Stimulated activated CD4-positive, alpha-beta T cell treated with anti-CD3 and anti-CD28 coated beads, Interleukin-2, amount 100 ng/mL, for 48 hours (primary cell): Measurements from ENCODE around the gene IFITM1.
"Not testable (repeated sequence)": the region's sequence is repeated elsewhere in the genome, so short reads cannot be mapped to it uniquely, and the experiment has no call there.

Experiments used
- DNase-seq, 2 donors: peaks; one replicate each; pipeline ENCODE4 v3.0.0-alpha.2; 2020

Gene IFITM1

GRCh38 chr11:294780-295179 is 19.1 kb upstream of the IFITM1 start:
- no peak for DNase-seq

GRCh38 chr11:295351-296170 is 18.3 kb upstream of the IFITM1 start:
- no peak for DNase-seq

- no peak for DNase-seq
These were observed 17.4 kb upstream of the IFITM1 start for GRCh38 chr11:296171-297050.

- DNase-seq = no peak
These were observed 16.7 kb upstream of the IFITM1 start for GRCh38 chr11:297051-297585.

- DNase-seq = no peak
These were observed 16.0 kb upstream of the IFITM1 start for GRCh38 chr11:297586-298405.

GRCh38 chr11:298406-299065 is 15.3 kb upstream of the IFITM1 start:
- DNase-seq = no peak

GRCh38 chr11:299081-299891 is 14.6 kb upstream of the IFITM1 start, which contains the start of gene IFITM5:
Gene IFITM5 (minus strand): TSS chr11:299526. CDS start chr11:299490, 36 bp downstream.
- DNase-seq = no peak

GRCh38 chr11:299951-300735 is 13.7 kb upstream of the IFITM1 start:
- DNase-seq = no peak

GRCh38 chr11:303363-303762 is 10.5 kb upstream of the IFITM1 start:
- no peak for DNase-seq

- DNase-seq = no peak
These were observed 9.8 kb upstream of the IFITM1 start for GRCh38 chr11:304061-304506.

- no peak for DNase-seq
These were observed 8.7 kb upstream of the IFITM1 start for GRCh38 chr11:304915-305843.

GRCh38 chr11:305844-306211 is 8.0 kb upstream of the IFITM1 start:
- no peak for DNase-seq

- DNase-seq = no peak
These were observed 7.0 kb upstream of the IFITM1 start for GRCh38 chr11:306645-307371.

- not testable (repeated sequence) for DNase-seq
These were observed 5.8 kb upstream of the IFITM1 start, which contains the start of gene IFITM2 for GRCh38 chr11:307766-308708. Gene IFITM2 (plus strand): TSS chr11:307816. CDS start chr11:308193, 377 bp downstream.

GRCh38 chr11:308740-309665 is 4.8 kb upstream of the IFITM1 start:
- not testable (repeated sequence) for DNase-seq
